CD14-positive monocyte (primary cell): ENCODE data around the gene RSPH1. TPM values are rescaled to one million over a fixed set of nuclear protein-coding genes. Genes with fewer than 3 reads are reported as not detected.

Experiments used
- DNase-seq, 3 donors: peaks; one replicate each; pipeline ENCODE4 v3.0.0-alpha.2; 2011 to 2022
- H2AFZ ChIP-seq: 2 replicates; pipeline ENCODE4 v1.6.0; 2012; ENCODE audit warnings: mild to moderate bottlenecking, low read depth, low read length, inconsistent platforms; ENCODE audit not compliant: insufficient read depth, poor library complexity, severe bottlenecking
- H3K27ac ChIP-seq, 2 donors: 1 replicate in 1 of 2; 2 replicates in 1 of 2; pipeline ENCODE4 v1.5.1; 2012 to 2013; ENCODE audit warnings: low read length in 2 of 2, control low read depth in 1 of 2, inconsistent platforms in 1 of 2, low read depth in 1 of 2, mild to moderate bottlenecking in 1 of 2
- H3K27me3 ChIP-seq, 2 donors: one replicate each; pipeline versions ENCODE4 v1.6.0 to v1.6.1; 2011 to 2013; ENCODE audit warnings: low read length in 2 of 2; ENCODE audit not compliant: control insufficient read depth in 2 of 2, insufficient read depth in 2 of 2
- H3K36me3 ChIP-seq, 2 donors: replicated peaks in 1 of 2; 1 replicate in 1 of 2; 2 replicates in 1 of 2; pipeline versions ENCODE4 v1.5.1 to v1.6.1; 2012 to 2013; ENCODE audit warnings: low read length in 2 of 2, control low read depth in 1 of 2, inconsistent platforms in 1 of 2, mild to moderate bottlenecking in 1 of 2; ENCODE audit not compliant: insufficient read depth in 2 of 2, control insufficient read depth in 1 of 2
- H3K4me1 ChIP-seq, 2 donors: 1 replicate in 1 of 2; 2 replicates in 1 of 2; pipeline versions ENCODE4 v1.5.1 to v1.6.1; 2012 to 2013; ENCODE audit warnings: low read length in 2 of 2, control low read depth in 1 of 2, inconsistent platforms in 1 of 2, mild to moderate bottlenecking in 1 of 2, moderate library complexity in 1 of 2; ENCODE audit not compliant: insufficient read depth in 2 of 2, control insufficient read depth in 1 of 2
- H3K4me2 ChIP-seq: replicated peaks from 2 replicates; pipeline ENCODE3; 2012; ENCODE audit warnings: low read length, moderate library complexity, mild to moderate bottlenecking; ENCODE audit not compliant: poor library complexity, severe bottlenecking; ENCODE audit errors: extremely low read depth
- H3K4me3 ChIP-seq, 3 experiments: fragments of 200-600 bp in 1 of 3; sonication (generic) in 1 of 3; replicated peaks in 1 of 3; 1 replicate in 2 of 3; 2 replicates in 1 of 3; pipeline ENCODE4 v1.5.1; 2011 to 2013; ENCODE audit warnings: low read length in 3 of 3, mild to moderate bottlenecking in 3 of 3, control low read depth in 2 of 3, low read depth in 2 of 3, inconsistent platforms in 1 of 3, moderate library complexity in 1 of 3
- H3K79me2 ChIP-seq: 2 replicates; pipeline ENCODE4 v1.6.0; 2012; ENCODE audit warnings: mild to moderate bottlenecking, control low read depth, inconsistent platforms, low read length, moderate library complexity; ENCODE audit not compliant: insufficient read depth
- H3K9ac ChIP-seq: 2 replicates; pipeline ENCODE4 v1.6.0; 2017; ENCODE audit warnings: low read length, mild to moderate bottlenecking; ENCODE audit not compliant: insufficient read depth, poor library complexity, severe bottlenecking
- H3K9me3 ChIP-seq, 2 donors: replicated peaks in 1 of 2; 1 replicate in 1 of 2; 2 replicates in 1 of 2; pipeline versions ENCODE4 v1.5.1 to v1.6.1; 2012 to 2013; ENCODE audit warnings: low read length in 2 of 2, control low read depth in 1 of 2; ENCODE audit not compliant: control insufficient read depth in 1 of 2, insufficient read depth in 1 of 2
- H4K20me1 ChIP-seq: 2 replicates; pipeline ENCODE4 v1.6.0; 2012; ENCODE audit warnings: mild to moderate bottlenecking, low read length, control low read depth, moderate library complexity; ENCODE audit not compliant: insufficient read depth
- H3K27ac Mint-ChIP-seq, 7 donors: one replicate each; pipeline ENCODE4 v1.8.0; 2020; ENCODE audit warnings: mild to moderate bottlenecking in 7 of 7, mixed read lengths in 7 of 7, moderate library complexity in 6 of 7, inconsistent platforms in 2 of 7
- H3K27me3 Mint-ChIP-seq, 3 donors: one replicate each; pipeline ENCODE4 v1.8.0; 2021 to 2022; ENCODE audit warnings: low read depth in 3 of 3, mild to moderate bottlenecking in 3 of 3, mixed read lengths in 3 of 3, moderate library complexity in 3 of 3, inconsistent platforms in 1 of 3
- H3K36me3 Mint-ChIP-seq, 2 donors: one replicate each; pipeline ENCODE4 v1.8.0; 2020; ENCODE audit warnings: mixed read lengths in 2 of 2, inconsistent platforms in 1 of 2, mild to moderate bottlenecking in 1 of 2
- H3K4me1 Mint-ChIP-seq: one replicate; pipeline ENCODE4 v1.8.0; 2020; ENCODE audit warnings: mild to moderate bottlenecking, mixed read lengths
- H3K4me3 Mint-ChIP-seq, 2 donors: one replicate each; pipeline ENCODE4 v1.8.0; 2020; ENCODE audit warnings: mild to moderate bottlenecking in 2 of 2, mixed read lengths in 2 of 2, moderate library complexity in 1 of 2
- H3K9me3 Mint-ChIP-seq, 7 donors: one replicate each; pipeline ENCODE4 v1.8.0; 2020 to 2022; ENCODE audit warnings: mixed read lengths in 7 of 7, mild to moderate bottlenecking in 6 of 7, moderate library complexity in 6 of 7, inconsistent platforms in 2 of 7
- CTCF ChIP-seq: fragments of 200-600 bp; IDR thresholded peaks from one replicate; pipeline ENCODE4 v1.8.0; 2022; ENCODE audit warnings: antibody characterized with exemption, mild to moderate bottlenecking
- WGBS: methylation state at CpG from one replicate; pipeline ENCODE4 v1.1.5; 2013; ENCODE audit warnings: missing lambda C conversion rate; ENCODE audit not compliant: insufficient coverage; 5-methylcytosine and 5-hydroxymethylcytosine counted together
- intact Hi-C, 2 donors: fragments of 100-400 bp; cut with micrococcal nuclease; formaldehyde crosslinking; loops; one replicate each; pipeline versions ENCODE4 v1.15.0 to v1.15.1; 2023
- polyA plus RNA-seq, 3 donors: library from polyadenylated mRNA; depleted of rRNA in 1 of 3; unstranded in 2 of 3; stranded (reverse) in 1 of 3; fragments of 300-500 nt in 2 of 3; fragments of >200 nt in 1 of 3; fragmentation: Illumina TruSeq in 2 of 3; gene quantifications; 1 replicate in 2 of 3; 2 replicates in 1 of 3; pipeline ENCODE4 v1.2.3, GENCODE V29; 2012 to 2021

Gene RSPH1
- polyA plus RNA-seq, 3 donors, result 0.03 TPM; not detected in 2

- Histone ChIP-seq H3K9ac (no peak overlapping the region), H3K9me3 (no peaks in the 10 kb centered on the region)
Observed at GRCh38 chr21:42459546-42460215, 36.3 kb downstream of the RSPH1 start.

GRCh38 chr21:42459082-42459460 is 37.0 kb downstream of the RSPH1 start:
- H3K36me3 ChIP-seq, result no peaks in the 10 kb centered on the region
- no peak for TF ChIP-seq CTCF
- H3K9me3 Mint-ChIP-seq, result peaks cover 0 to 3% (median 0%) of the 10 kb centered on the region in 7 donors
- no peaks in the 10 kb centered on the region for H3K36me3 Mint-ChIP-seq
- peaks cover 0 to 6% (median 5%) of the 10 kb centered on the region in 3 donors for H3K27me3 Mint-ChIP-seq
- DNase-seq, result no peak
- H3K4me1 ChIP-seq, result peaks cover 2 to 3% of the 10 kb centered on the region in 2 donors
- no CpG with 5 or more reads among the region's 1 CpG for WGBS
- no peak overlapping the region for H3K9ac ChIP-seq
- peaks cover 13% of the 10 kb centered on the region for H3K4me1 Mint-ChIP-seq
- no peak overlapping the region for H2AFZ ChIP-seq
- intact Hi-C loops, result no loop called here
- no peaks in the 10 kb centered on the region for H4K20me1 ChIP-seq
- H3K4me3 Mint-ChIP-seq, result no peak overlapping the region
- H3K4me2 ChIP-seq, result no peak overlapping the region
- H3K9me3 ChIP-seq, result no peaks in the 10 kb centered on the region
- no peaks in the 10 kb centered on the region for H3K79me2 ChIP-seq
- no peak overlapping the region for H3K27ac ChIP-seq
- no peaks in the 10 kb centered on the region for H3K27me3 ChIP-seq
- H3K27ac Mint-ChIP-seq, result no peak overlapping the region
- no peak overlapping the region for H3K4me3 ChIP-seq

More at GRCh38 chr21:42459546-42460215, 36.3 kb downstream of the RSPH1 start:
- H3K4me1 ChIP-seq, result peaks cover 8 to 9% of the 10 kb centered on the region in 2 donors
- no peak overlapping the region for H3K4me2 ChIP-seq
- no peak for TF ChIP-seq CTCF
- no peak overlapping the region for H3K27ac ChIP-seq
- H2AFZ ChIP-seq, result no peak overlapping the region
- Mint-ChIP-seq H3K27me3 (peaks cover 0 to 5% (median 3%) of the 10 kb centered on the region in 3 donors), H3K36me3 (no peaks in the 10 kb centered on the region), H3K4me1 (peaks cover 19% of the 10 kb centered on the region), H3K9me3 (peaks cover 0 to 3% (median 0%) of the 10 kb centered on the region in 7 donors), H3K4me3 (no peak overlapping the region), H3K27ac (no peak overlapping the region)
- H3K36me3 ChIP-seq, result no peaks in the 10 kb centered on the region
- H3K4me3 ChIP-seq, result no peak overlapping the region
- H3K27me3 ChIP-seq, result no peaks in the 10 kb centered on the region
- H3K79me2 ChIP-seq, result no peaks in the 10 kb centered on the region
- 93% methylated on average over 6 of the region's 11 CpGs for WGBS
- H4K20me1 ChIP-seq, result no peaks in the 10 kb centered on the region
- intact Hi-C loops, result loop anchor here in 1 of 2 donors (10.0 kb wide), 1 partner anchor 645 kb away; no protein-coding TSS in a partner anchor
- no peak for DNase-seq
